Lower leg skin (tissue), 3 donors: Measurements from ENCODE around the gene TENM4.

ENCODE experiments used
- POLR2A ChIP-seq, 2 donors: fragments of 450-650 bp; IDR thresholded peaks; one replicate each; pipeline ENCODE4 v1.6.1; 2016 to 2017; ENCODE audit warnings: antibody characterized with exemption in 2 of 2, mild to moderate bottlenecking in 1 of 2, moderate library complexity in 1 of 2
- TF ChIP-seq, protein P1 (sequence below), 3 donors: fragments of 450-650 bp; IDR thresholded peaks; one replicate each; pipeline ENCODE4 v1.5.1; 2016; ENCODE audit warnings: antibody characterized with exemption in 3 of 3, mild to moderate bottlenecking in 3 of 3, moderate library complexity in 2 of 3

DNA sequence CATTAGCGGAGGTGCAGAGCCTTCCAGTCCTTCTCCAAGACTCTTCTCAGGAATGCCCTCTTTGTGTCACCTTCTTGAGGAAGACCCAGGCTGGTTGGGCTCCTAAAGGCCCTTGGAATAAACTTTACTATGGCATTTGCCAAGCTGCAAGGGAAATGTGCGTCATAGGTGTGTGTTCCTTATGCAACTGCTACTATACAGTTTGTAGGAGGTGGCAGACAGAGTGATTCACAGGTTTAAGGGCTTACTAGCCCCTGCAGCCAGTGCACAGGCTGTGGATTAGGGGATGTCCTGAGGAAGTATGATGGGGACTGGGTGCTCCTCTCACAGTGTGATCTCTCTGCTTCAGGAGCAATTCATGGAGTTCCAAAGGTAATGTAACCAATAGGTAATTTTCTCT, 74.6 kb downstream of the TENM4 start:
- TF ChIP-seq, protein P1, sequence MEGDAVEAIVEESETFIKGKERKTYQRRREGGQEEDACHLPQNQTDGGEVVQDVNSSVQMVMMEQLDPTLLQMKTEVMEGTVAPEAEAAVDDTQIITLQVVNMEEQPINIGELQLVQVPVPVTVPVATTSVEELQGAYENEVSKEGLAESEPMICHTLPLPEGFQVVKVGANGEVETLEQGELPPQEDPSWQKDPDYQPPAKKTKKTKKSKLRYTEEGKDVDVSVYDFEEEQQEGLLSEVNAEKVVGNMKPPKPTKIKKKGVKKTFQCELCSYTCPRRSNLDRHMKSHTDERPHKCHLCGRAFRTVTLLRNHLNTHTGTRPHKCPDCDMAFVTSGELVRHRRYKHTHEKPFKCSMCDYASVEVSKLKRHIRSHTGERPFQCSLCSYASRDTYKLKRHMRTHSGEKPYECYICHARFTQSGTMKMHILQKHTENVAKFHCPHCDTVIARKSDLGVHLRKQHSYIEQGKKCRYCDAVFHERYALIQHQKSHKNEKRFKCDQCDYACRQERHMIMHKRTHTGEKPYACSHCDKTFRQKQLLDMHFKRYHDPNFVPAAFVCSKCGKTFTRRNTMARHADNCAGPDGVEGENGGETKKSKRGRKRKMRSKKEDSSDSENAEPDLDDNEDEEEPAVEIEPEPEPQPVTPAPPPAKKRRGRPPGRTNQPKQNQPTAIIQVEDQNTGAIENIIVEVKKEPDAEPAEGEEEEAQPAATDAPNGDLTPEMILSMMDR (IDR thresholded peaks at IDR 0.05), result no peak
- TF ChIP-seq POLR2A (IDR thresholded peaks at IDR 0.05), result no peak
